Caco-2 (cell line): ENCODE data around the gene CASP9. TPM values are rescaled to one million over a fixed set of nuclear protein-coding genes. Genes with fewer than 3 reads are reported as not detected.
A peak's percentile ranks its signal among the peaks of the same experiment; 100 is the strongest.

ENCODE experiments used
- BruUV-seq: library from RNA; stranded (reverse); fragments of 400-500 nt; replicated peaks from 2 replicates; lab custom pipeline; 2021; lab: Mats Ljungman, UMichigan
- CTCF ChIA-PET: fragments of 300-600 bp; sonication (Branson Sonifier 250); formaldehyde crosslinking; loops from one replicate; lab custom pipeline; 2022; ENCODE audit warnings: antibody characterized with exemption; lab: Charles Lee
- POLR2A ChIA-PET: fragments of 300-600 bp; sonication (Branson Sonifier 250); formaldehyde crosslinking; loops from one replicate; lab custom pipeline; 2022; ENCODE audit warnings: antibody characterized with exemption; lab: Charles Lee
- DNase-seq, 2 experiments: peaks; one replicate each; pipeline versions ENCODE4 v3.0.0 to v3.0.0-alpha.2; 2020 to 2022
- H3K27me3 ChIP-seq: replicated peaks from 2 replicates; pipeline ENCODE4 v1.6.0; 2011; ENCODE audit warnings: low read length; ENCODE audit not compliant: control insufficient read depth, insufficient read depth
- H3K36me3 ChIP-seq: 2 replicates; pipeline ENCODE4 v1.5.1; 2011; ENCODE audit warnings: low read length; ENCODE audit not compliant: control insufficient read depth, insufficient read depth
- H3K4me1 ChIP-seq: fragments of 250-450 bp; sonication (Bioruptor Pico); 2 replicates; pipeline ENCODE4 v1.5.1; 2020; ENCODE audit warnings: mild to moderate bottlenecking
- H3K4me3 ChIP-seq: 2 replicates; pipeline ENCODE4 v1.5.1; 2011; ENCODE audit warnings: low read depth, mild to moderate bottlenecking, control low read depth, low read length
- H3K9me3 ChIP-seq: fragments of 250-450 bp; sonication (Bioruptor Pico); 2 replicates; pipeline ENCODE4 v1.5.1; 2020; ENCODE audit warnings: mild to moderate bottlenecking, moderate library complexity
- H3K27ac Mint-ChIP-seq: one replicate; pipeline ENCODE4 v1.8.0; 2022; ENCODE audit warnings: mixed read lengths; ENCODE audit not compliant: unreplicated experiment
- H3K27me3 Mint-ChIP-seq: one replicate; pipeline ENCODE4 v1.8.0; 2022; ENCODE audit warnings: mixed read lengths; ENCODE audit not compliant: insufficient read depth, unreplicated experiment
- H3K36me3 Mint-ChIP-seq: one replicate; pipeline ENCODE4 v1.8.0; 2022; ENCODE audit warnings: mild to moderate bottlenecking, mixed read lengths; ENCODE audit not compliant: insufficient read depth, unreplicated experiment
- H3K4me1 Mint-ChIP-seq: one replicate; pipeline ENCODE4 v1.8.0; 2022; ENCODE audit warnings: low read depth, mixed read lengths; ENCODE audit not compliant: unreplicated experiment
- H3K4me3 Mint-ChIP-seq: one replicate; pipeline ENCODE4 v1.8.0; 2022; ENCODE audit warnings: mild to moderate bottlenecking, moderate library complexity, mixed read lengths; ENCODE audit not compliant: unreplicated experiment
- H3K9me3 Mint-ChIP-seq: one replicate; pipeline ENCODE4 v1.8.0; 2022; ENCODE audit warnings: mixed read lengths; ENCODE audit not compliant: unreplicated experiment
- intact Hi-C: fragments of 100-400 bp; cut with micrococcal nuclease; formaldehyde crosslinking; loops from one replicate; pipeline ENCODE4 v1.10.0; 2022; ENCODE audit not compliant: unreplicated experiment
- total RNA-seq: library from RNA; stranded (reverse); gene quantifications from 2 replicates; pipeline ENCODE4 v1.2.3, GENCODE V29; 2022
- TF ChIP-seq, protein P1 (sequence below), 2 experiments: fragments of 200-600 bp in 1 of 2; IDR thresholded peaks; 1 replicate in 1 of 2; 2 replicates in 1 of 2; pipeline versions ENCODE4 v1.5.1 to v1.8.0; 2011 to 2022; ENCODE audit warnings: antibody characterized with exemption in 1 of 2, control low read depth in 1 of 2, inconsistent platforms in 1 of 2, low read depth in 1 of 2, low read length in 1 of 2, mild to moderate bottlenecking in 1 of 2, moderate library complexity in 1 of 2; ENCODE audit not compliant: insufficient read depth in 1 of 2, severe bottlenecking in 1 of 2, unreplicated experiment in 1 of 2

CASP9 gene
- total RNA-seq, 1 experiment from 2014 or later, result 9.9 TPM

DNA sequence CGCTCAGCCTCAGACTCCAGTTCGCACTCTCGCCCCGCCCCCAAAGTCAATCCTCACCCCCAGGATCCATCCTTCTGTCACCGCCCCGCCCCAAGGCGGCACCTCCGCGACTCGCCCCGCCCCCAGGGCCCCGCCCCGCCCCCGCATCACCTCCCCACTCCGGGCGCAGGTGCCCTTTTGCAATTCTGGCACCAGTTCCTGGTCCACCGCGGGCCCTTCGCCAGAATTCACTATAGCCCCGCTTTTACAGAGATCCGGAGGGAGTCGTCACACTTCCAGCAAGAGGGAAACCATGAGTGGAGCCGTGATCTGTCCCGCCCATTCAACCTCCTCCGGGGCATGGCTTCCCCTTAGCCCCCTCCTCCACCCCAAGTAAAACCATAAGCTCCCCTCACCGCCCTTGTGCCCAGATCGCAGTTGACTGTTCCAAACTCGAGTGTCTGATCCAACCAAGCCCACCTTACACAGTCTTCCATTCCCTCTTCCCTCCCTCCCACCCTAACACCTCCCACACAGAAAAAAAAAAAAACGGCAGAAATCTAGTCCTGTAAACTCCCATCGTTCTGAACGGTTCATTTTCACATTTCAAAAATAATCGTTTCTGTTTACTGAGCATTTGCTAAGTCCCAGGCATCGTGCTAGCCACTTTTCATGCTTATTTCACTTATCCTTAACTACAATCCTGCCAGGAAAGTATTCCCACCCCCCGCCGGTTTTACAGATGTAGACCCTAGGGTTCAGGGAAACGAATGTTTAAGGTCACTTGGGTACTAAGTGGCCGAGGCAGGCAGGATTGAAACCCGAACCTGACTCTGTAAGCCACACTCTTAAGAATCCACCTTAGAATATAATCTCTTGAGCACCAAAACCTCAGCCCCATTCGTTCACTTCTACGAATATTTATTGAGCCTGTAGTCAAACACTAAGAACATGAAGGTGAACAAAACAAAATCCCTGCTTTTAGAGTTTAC lies 1.3 kb upstream of the CASP9 start:
- H3K27me3 Mint-ChIP-seq, result no peaks in the 10 kb centered on the region
- BruUV-seq, result no TSS peak
- no peaks in the 10 kb centered on the region for H3K9me3 Mint-ChIP-seq
- no peaks in the 10 kb centered on the region for H3K27me3 ChIP-seq
- peaks cover 9% of the 10 kb centered on the region for H3K4me1 Mint-ChIP-seq
- CTCF ChIA-PET, result no interaction called here
- intact Hi-C loops, result loop anchor here (1.0 to 5.0 kb wide), 4 partner anchors 92 to 842 kb away; partner anchors contain the start of genes DDI2, SPEN and SZRD1
- no peaks in the 10 kb centered on the region for H3K9me3 ChIP-seq
- POLR2A ChIA-PET, result interaction anchor here (0.6 kb wide), 1 partner anchor 631 kb away, joined by 3 read pairs; no protein-coding TSS in a partner anchor
- peak overlapping the region; percentile 96 for H3K27ac Mint-ChIP-seq
- peaks cover 8% of the 10 kb centered on the region; the same call in 1 of the 2 replicates for H3K4me1 ChIP-seq
- TF ChIP-seq, protein P1, sequence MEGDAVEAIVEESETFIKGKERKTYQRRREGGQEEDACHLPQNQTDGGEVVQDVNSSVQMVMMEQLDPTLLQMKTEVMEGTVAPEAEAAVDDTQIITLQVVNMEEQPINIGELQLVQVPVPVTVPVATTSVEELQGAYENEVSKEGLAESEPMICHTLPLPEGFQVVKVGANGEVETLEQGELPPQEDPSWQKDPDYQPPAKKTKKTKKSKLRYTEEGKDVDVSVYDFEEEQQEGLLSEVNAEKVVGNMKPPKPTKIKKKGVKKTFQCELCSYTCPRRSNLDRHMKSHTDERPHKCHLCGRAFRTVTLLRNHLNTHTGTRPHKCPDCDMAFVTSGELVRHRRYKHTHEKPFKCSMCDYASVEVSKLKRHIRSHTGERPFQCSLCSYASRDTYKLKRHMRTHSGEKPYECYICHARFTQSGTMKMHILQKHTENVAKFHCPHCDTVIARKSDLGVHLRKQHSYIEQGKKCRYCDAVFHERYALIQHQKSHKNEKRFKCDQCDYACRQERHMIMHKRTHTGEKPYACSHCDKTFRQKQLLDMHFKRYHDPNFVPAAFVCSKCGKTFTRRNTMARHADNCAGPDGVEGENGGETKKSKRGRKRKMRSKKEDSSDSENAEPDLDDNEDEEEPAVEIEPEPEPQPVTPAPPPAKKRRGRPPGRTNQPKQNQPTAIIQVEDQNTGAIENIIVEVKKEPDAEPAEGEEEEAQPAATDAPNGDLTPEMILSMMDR (IDR thresholded peaks at IDR 0.05; ENCODE audit: insufficient read depth in 1 of 2, low read depth in 1 of 2, low read length in 1 of 2, severe bottlenecking in 1 of 2, unreplicated experiment in 1 of 2), result no peak
- no peaks in the 10 kb centered on the region for H3K36me3 ChIP-seq
- peak in 1 of 2 experiments; percentile 98 for DNase-seq
- H3K4me3 Mint-ChIP-seq, result peak overlapping the region; percentile 81
- peak overlapping the region; percentile 35 for H3K4me3 ChIP-seq
- peaks cover 29% of the 10 kb centered on the region for H3K36me3 Mint-ChIP-seq

DNA sequence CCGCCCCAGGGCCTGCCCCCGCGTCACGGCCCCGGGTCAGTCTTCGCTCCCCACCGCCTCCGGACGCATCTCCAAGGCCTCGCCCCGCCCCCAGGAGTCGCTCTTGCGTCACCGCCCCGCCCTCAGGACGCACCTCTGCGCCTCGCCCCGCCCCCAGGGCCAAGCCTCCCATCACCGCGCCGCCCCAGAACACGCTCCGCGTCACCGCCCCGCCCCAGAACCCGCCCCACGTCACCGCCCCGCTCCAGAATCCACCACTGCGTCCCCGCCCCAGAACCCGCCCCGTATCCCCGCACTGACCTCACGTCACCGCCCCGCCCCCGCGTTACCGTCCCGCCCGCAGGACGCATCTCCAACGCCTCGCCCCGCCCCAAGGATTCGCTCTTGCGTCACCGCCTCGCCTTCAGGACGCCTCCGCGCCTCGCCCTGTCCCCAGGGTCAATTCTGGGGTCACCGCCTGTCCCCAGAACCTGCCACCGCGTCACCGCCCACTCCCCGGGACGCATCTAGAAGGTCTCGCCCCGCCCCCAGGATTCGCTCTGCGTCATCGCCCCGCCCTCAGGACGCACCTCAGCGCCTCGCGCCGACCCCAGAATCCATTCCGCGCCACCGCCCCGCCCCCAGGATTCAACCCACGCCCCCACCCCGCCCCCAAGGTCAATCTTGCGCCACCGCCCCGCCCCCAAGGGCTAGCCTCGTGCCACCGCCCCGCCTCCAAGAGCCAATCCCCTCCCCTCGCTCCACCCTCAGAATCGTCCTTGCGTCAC lies 451 bp upstream of the CASP9 start:
- H3K27me3 Mint-ChIP-seq, result no peaks in the 10 kb centered on the region
- intact Hi-C loops, result loop anchor here (5.0 kb wide), 2 partner anchors 323 to 843 kb away; partner anchors contain the start of genes SPEN and SZRD1
- Histone ChIP-seq H3K4me3 (peak overlapping the region; percentile 65), H3K9me3 (no peaks in the 10 kb centered on the region), H3K36me3 (no peaks in the 10 kb centered on the region), H3K27me3 (no peaks in the 10 kb centered on the region), H3K4me1 (peaks cover 8% of the 10 kb centered on the region; the same call in 1 of the 2 replicates)
- TF ChIP-seq, protein P1 (IDR thresholded peaks at IDR 0.05; ENCODE audit: insufficient read depth in 1 of 2, low read depth in 1 of 2, low read length in 1 of 2, severe bottlenecking in 1 of 2, unreplicated experiment in 1 of 2), result no peak
- peak overlapping the region; percentile 96 for H3K27ac Mint-ChIP-seq
- no TSS peak for BruUV-seq
- peak; percentile 98 for DNase-seq
- CTCF ChIA-PET, result no interaction called here
- peaks cover 29% of the 10 kb centered on the region for H3K36me3 Mint-ChIP-seq
- H3K4me1 Mint-ChIP-seq, result peaks cover 9% of the 10 kb centered on the region
- POLR2A ChIA-PET, result no interaction called here
- H3K4me3 Mint-ChIP-seq, result peak overlapping the region; percentile 81
- H3K9me3 Mint-ChIP-seq, result no peaks in the 10 kb centered on the region
